Measurements from ENCODE around the gene KRT83.
"Not testable (repeated sequence)": the region's sequence is repeated elsewhere in the genome, so short reads cannot be mapped to it uniquely, and the experiment has no call there.

The KRT83 gene

GRCh38 chr12:52311285-52311648 lies 9.9 kb downstream of the KRT83 start:
- in situ Hi-C loops (cut with MboI; ENCODE audit: low sequenced_read_pairs): no loop called here

- in situ Hi-C loops (cut with MboI; ENCODE audit: low sequenced_read_pairs): no loop called here
Measured at GRCh38 chr12:52310622-52311284, 10.4 kb downstream of the KRT83 start.

GRCh38 chr12:52308806-52309425 lies 12.3 kb downstream of the KRT83 start:
- in situ Hi-C loops (cut with MboI; ENCODE audit: low sequenced_read_pairs): no loop called here

GRCh38 chr12:52307836-52308805 lies 13.1 kb downstream of the KRT83 start:
- in situ Hi-C loops (cut with MboI; ENCODE audit: low sequenced_read_pairs): no loop called here

GRCh38 chr12:52306731-52307130 lies 14.5 kb downstream of the KRT83 start:
- in situ Hi-C loops (cut with MboI; ENCODE audit: low sequenced_read_pairs): no loop called here

GRCh38 chr12:52305921-52306705 lies 15.1 kb downstream of the KRT83 start:
- in situ Hi-C loops (cut with MboI; ENCODE audit: low sequenced_read_pairs): no loop called here

GRCh38 chr12:52304941-52305411 lies 16.2 kb downstream of the KRT83 start:
- in situ Hi-C loops (cut with MboI; ENCODE audit: low sequenced_read_pairs): not testable (repeated sequence)

GRCh38 chr12:52302242-52302914 lies 18.8 kb downstream of the KRT83 start:
- in situ Hi-C loops (cut with MboI; ENCODE audit: low sequenced_read_pairs): not testable (repeated sequence)

- in situ Hi-C loops (cut with MboI; ENCODE audit: low sequenced_read_pairs): not testable (repeated sequence)
Measured at GRCh38 chr12:52301721-52302120, 19.5 kb downstream of the KRT83 start.

- in situ Hi-C loops (cut with MboI; ENCODE audit: low sequenced_read_pairs): no loop called here
Measured at GRCh38 chr12:52300796-52301691, 20.2 kb downstream of the KRT83 start.

- in situ Hi-C loops (cut with MboI; ENCODE audit: low sequenced_read_pairs): no loop called here
Measured at GRCh38 chr12:52298677-52299190, 22.5 kb downstream of the KRT83 start.

- in situ Hi-C loops (cut with MboI; ENCODE audit: low sequenced_read_pairs): no loop called here
Measured at GRCh38 chr12:52296572-52297215, 24.5 kb downstream of the KRT83 start.

- in situ Hi-C loops (cut with MboI; ENCODE audit: low sequenced_read_pairs): no loop called here
Measured at GRCh38 chr12:52295663-52296062, 25.5 kb downstream of the KRT83 start.

- in situ Hi-C loops (cut with MboI; ENCODE audit: low sequenced_read_pairs): no loop called here
Measured at GRCh38 chr12:52294803-52295202, 26.4 kb downstream of the KRT83 start.

- in situ Hi-C loops (cut with MboI; ENCODE audit: low sequenced_read_pairs): no loop called here
Measured at GRCh38 chr12:52293926-52294325, 27.3 kb downstream of the KRT83 start.

- in situ Hi-C loops (cut with MboI; ENCODE audit: low sequenced_read_pairs): no loop called here
Measured at GRCh38 chr12:52291267-52291935, 29.8 kb downstream of the KRT83 start, which contains the start of gene KRT81. TSS of gene KRT81 (minus strand) at chr12:52291534. CDS start at chr12:52291465, 69 bp downstream.

GRCh38 chr12:52290483-52291134 lies 30.6 kb downstream of the KRT83 start:
- in situ Hi-C loops (cut with MboI; ENCODE audit: low sequenced_read_pairs): not testable (repeated sequence)

All from hTERT RPE-1 (cell line).